ENCODE data around the gene LKAAEAR1. TPM values are rescaled to one million over a fixed set of nuclear protein-coding genes. Genes with fewer than 3 reads are reported as not detected.

Gene LKAAEAR1
- total and polyA plus RNA-seq, 2 of the 13 experiments (the other 11 are each of a cell fraction or from before 2014, with no cell fraction given): not detected

- 0 out of 2 replicates have a peak, but pooled peaks have one; percentile 86 for TF ChIP-seq E2F2 (CRISPR knock-in tag; IDR thresholded peaks at IDR 0.05; ENCODE audit: borderline replicate concordance)
- 0 out of 2 replicates have a peak, but pooled peaks have one; percentile 55 for TF ChIP-seq ZBTB10 (CRISPR knock-in tag; IDR thresholded peaks at IDR 0.05; ENCODE audit: borderline replicate concordance)
- no peak; the same call in 1 of the 2 replicates for TF ChIP-seq ETV6 (CRISPR knock-in tag; conservative IDR thresholded peaks at IDR 0.05)
- peak; percentile 85 for TF ChIP-seq ZNF740 (CRISPR knock-in tag; IDR thresholded peaks at IDR 0.05)
- peak; percentile 91 for TF ChIP-seq XRCC5 (optimal IDR thresholded peaks at IDR 0.05; ENCODE audit: low read length)
- peak; percentile 85 for TF ChIP-seq ARNT2 (CRISPR knock-in tag; IDR thresholded peaks at IDR 0.05; ENCODE audit: low read depth)
- TF ChIP-seq ATF1 (CRISPR knock-in tag; IDR thresholded peaks at IDR 0.05): no peak
- TF ChIP-seq PHF21A (CRISPR knock-in tag; IDR thresholded peaks at IDR 0.05): peak; percentile 65; the same call in 1 of the 2 replicates
- no peak; the same call in 1 of the 2 replicates for TF ChIP-seq NCOA2 (CRISPR knock-in tag; IDR thresholded peaks at IDR 0.05)
- TF ChIP-seq MAX (IDR thresholded peaks at IDR 0.05): 0 out of 2 replicates have a peak, but pooled peaks have one; percentile 7
- TF ChIP-seq ZNF33A (CRISPR knock-in tag; IDR thresholded peaks at IDR 0.05; ENCODE audit: borderline replicate concordance): no peak
- TF ChIP-seq ZNF367 (CRISPR knock-in tag; IDR thresholded peaks at IDR 0.05; ENCODE audit: borderline replicate concordance): peak; percentile 52; the same call in 1 of the 2 replicates
- TF ChIP-seq CREM (IDR thresholded peaks at IDR 0.05): peak; percentile 50; the same call in 1 of the 2 replicates
- TF ChIP-seq CREM (CRISPR knock-in tag; IDR thresholded peaks at IDR 0.05): no peak; the same call in 1 of the 2 replicates
- TF ChIP-seq AHR (CRISPR knock-in tag; IDR thresholded peaks at IDR 0.05): peak; percentile 4; the same call in 1 of the 2 replicates
- TF ChIP-seq MED13 (CRISPR knock-in tag; IDR thresholded peaks at IDR 0.05): 0 out of 2 replicates have a peak, but pooled peaks have one; percentile 46
- TF ChIP-seq CBFB (CRISPR knock-in tag; IDR thresholded peaks at IDR 0.05): peak; percentile 55; the same call in 1 of the 2 replicates
- peak; percentile 30; the same call in 1 of the 2 replicates for TF ChIP-seq ZNF317 (CRISPR knock-in tag; IDR thresholded peaks at IDR 0.05)
- TF ChIP-seq ZNF333 (CRISPR knock-in tag; IDR thresholded peaks at IDR 0.05; ENCODE audit: borderline replicate concordance): no peak; the same call in 1 of the 2 replicates
- peak; percentile 99 for TF ChIP-seq RAD21 (CRISPR knock-in tag; IDR thresholded peaks at IDR 0.05)
- TF ChIP-seq SUZ12 (IDR thresholded peaks at IDR 0.05; ENCODE audit: low read depth, low read length): no peak
- no peak for TF ChIP-seq ZNF484 (CRISPR knock-in tag; IDR thresholded peaks at IDR 0.05; ENCODE audit: borderline replicate concordance, low read depth)
- peak; percentile 73; the same call in 1 of the 2 replicates for TF ChIP-seq MAF1 (CRISPR knock-in tag; IDR thresholded peaks at IDR 0.05; ENCODE audit: borderline replicate concordance)
- TF ChIP-seq RCOR2 (CRISPR knock-in tag; IDR thresholded peaks at IDR 0.05): no peak
- 0 out of 2 replicates have a peak, but pooled peaks have one; percentile 64 for TF ChIP-seq MTERF4 (CRISPR knock-in tag; IDR thresholded peaks at IDR 0.05)
Measured at GRCh38 chr20:64057628-64058498, 26.3 kb downstream of the LKAAEAR1 start (continued).

All from HepG2 (cell line).